Coronary artery (tissue), 2 donors: ENCODE results near the gene TSKU.
A peak's percentile ranks its signal among the peaks of the same experiment; 100 is the strongest.

Experiments
- DNase-seq: peaks from one replicate; pipeline ENCODE4 v3.0.0-alpha.2; 2017; ENCODE audit warnings: low spot score
- H3K27ac ChIP-seq, 2 donors: fragments of 200-600 bp; sonication (generic); one replicate each; pipeline ENCODE4 v1.5.1; 2016 to 2019
- H3K4me3 ChIP-seq: fragments of 200-600 bp; sonication (generic); 2 replicates; pipeline ENCODE4 v1.5.1; 2016; ENCODE audit warnings: mild to moderate bottlenecking, moderate library complexity
- TF ChIP-seq, protein P1 (sequence below): fragments of 200-600 bp; sonication (generic); IDR thresholded peaks from one replicate; pipeline ENCODE4 v1.5.1; 2019; ENCODE audit warnings: antibody characterized with exemption

TSKU gene

GRCh38 chr11:76760236-76760635, 22.9 kb upstream of the TSKU start:
- TF ChIP-seq, protein P1, sequence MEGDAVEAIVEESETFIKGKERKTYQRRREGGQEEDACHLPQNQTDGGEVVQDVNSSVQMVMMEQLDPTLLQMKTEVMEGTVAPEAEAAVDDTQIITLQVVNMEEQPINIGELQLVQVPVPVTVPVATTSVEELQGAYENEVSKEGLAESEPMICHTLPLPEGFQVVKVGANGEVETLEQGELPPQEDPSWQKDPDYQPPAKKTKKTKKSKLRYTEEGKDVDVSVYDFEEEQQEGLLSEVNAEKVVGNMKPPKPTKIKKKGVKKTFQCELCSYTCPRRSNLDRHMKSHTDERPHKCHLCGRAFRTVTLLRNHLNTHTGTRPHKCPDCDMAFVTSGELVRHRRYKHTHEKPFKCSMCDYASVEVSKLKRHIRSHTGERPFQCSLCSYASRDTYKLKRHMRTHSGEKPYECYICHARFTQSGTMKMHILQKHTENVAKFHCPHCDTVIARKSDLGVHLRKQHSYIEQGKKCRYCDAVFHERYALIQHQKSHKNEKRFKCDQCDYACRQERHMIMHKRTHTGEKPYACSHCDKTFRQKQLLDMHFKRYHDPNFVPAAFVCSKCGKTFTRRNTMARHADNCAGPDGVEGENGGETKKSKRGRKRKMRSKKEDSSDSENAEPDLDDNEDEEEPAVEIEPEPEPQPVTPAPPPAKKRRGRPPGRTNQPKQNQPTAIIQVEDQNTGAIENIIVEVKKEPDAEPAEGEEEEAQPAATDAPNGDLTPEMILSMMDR, result no peak
- H3K4me3 ChIP-seq, result no peak overlapping the region
- no peak for DNase-seq
- H3K27ac ChIP-seq, result no peak overlapping the region

DNA sequence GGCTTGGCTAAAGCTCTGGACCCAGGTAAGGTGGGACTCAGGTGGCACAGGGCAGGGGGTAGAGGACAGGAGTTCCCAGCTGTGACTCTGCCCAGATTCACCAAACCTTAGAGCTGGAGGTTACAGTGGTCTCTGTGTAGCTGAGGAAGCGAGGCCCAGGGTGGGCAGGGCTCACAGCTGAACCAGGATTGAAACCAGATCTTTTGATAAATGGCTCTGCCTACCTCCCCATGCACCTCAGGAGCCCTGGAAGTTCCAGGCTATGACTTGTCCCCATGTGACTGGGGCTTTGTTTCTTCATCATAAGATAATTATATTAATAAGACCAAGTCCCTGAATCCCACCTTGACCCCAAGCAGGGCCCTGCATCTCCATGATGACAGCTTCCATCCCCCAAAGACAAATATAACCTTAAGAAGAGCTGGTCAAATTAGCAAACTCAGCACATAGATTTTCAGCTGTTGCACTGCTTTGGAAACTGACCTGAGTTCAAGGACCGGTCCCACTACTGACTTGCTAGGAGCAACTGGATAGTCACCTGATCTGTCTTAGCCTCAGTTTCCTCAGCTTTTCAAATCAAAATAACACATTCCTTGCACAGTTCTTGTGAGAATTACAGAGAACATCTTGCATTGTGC, 21.3 kb upstream of the TSKU start:
- TF ChIP-seq, protein P1, result no peak
- DNase-seq, result no peak
- H3K27ac ChIP-seq, result no peak overlapping the region

GRCh38 chr11:76762356-76762752, 20.8 kb upstream of the TSKU start:
- no peak overlapping the region for H3K4me3 ChIP-seq
- no peak for DNase-seq
- H3K27ac ChIP-seq, result no peak overlapping the region
- TF ChIP-seq, protein P1, result no peak

More for the DNA sequence above, 21.3 kb upstream of the TSKU start:
- no peak overlapping the region for H3K4me3 ChIP-seq

- no peak overlapping the region for H3K4me3 ChIP-seq
- TF ChIP-seq, protein P1, result no peak
- no peak for DNase-seq
- H3K27ac ChIP-seq, result peak overlapping the region in 1 of 2 donors; percentile 12
These were observed 20.1 kb upstream of the TSKU start for GRCh38 chr11:76762867-76763572.

DNA sequence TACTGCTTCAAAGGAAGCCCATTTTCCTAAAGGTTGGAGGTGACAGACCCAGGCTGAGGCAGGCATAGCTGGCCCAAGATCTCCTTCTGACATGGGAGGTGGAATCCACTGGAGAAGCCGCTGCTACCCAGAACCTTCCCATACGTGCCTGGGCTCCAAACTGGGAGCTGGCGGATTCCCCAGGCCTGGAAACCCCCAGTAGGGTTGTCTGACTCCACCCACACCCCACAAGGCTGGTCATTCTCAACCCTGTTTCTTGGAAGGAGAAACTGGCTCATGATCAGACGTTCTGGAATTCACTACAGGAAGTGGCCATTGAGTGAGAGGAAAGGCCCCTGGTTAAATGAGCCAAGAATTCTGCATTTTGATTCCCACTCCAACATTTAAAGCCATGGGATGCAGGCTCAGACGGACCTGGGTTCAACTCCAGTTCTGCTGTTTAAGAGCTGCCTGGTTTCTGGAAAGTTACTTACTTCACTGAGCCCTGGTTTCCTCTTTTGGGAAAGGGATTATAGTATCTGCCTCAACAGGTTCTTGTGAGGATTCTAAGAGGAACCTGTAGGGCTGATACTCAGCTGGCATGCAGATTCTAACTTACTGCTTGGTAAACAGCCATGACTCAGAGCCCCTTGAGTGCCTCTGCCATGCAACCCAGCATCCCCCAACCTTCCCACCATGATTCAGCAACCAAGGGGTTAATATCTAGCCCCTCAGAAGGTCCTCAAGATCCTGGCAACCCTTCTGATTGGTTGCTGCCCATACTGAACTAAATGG, 19.4 kb upstream of the TSKU start:
- DNase-seq, result no peak
- Histone ChIP-seq H3K4me3 (no peak overlapping the region), H3K27ac (peak overlapping the region in 1 of 2 donors; percentile 12)
- TF ChIP-seq, protein P1, result no peak

GRCh38 chr11:76764941-76765665, 18.1 kb upstream of the TSKU start:
- TF ChIP-seq, protein P1, result no peak
- Histone ChIP-seq H3K4me3 (no peak overlapping the region), H3K27ac (no peak overlapping the region)
- DNase-seq, result no peak
